Kidney (tissue), 14 donors: Measurements from ENCODE around the gene GNAI1. TPM values are rescaled to one million over a fixed set of nuclear protein-coding genes. Genes with fewer than 3 reads are reported as not detected.
A peak's percentile ranks its signal among the peaks of the same experiment; 100 is the strongest.

ENCODE experiments used
- DNase-seq, 5 donors: peaks; one replicate each; pipeline ENCODE4 v3.0.0-alpha.2; 2013 to 2020
- FAIRE-seq: peaks from 2 replicates; lab custom pipeline; 2012; peaks lifted over from hg19 to GRCh38; lab: Jason Lieb, UNC
- H3K27ac ChIP-seq, 2 donors: one replicate each; pipeline ENCODE4 v1.7.0; 2013; ENCODE audit warnings: low read depth in 2 of 2, low read length in 2 of 2, inconsistent platforms in 1 of 2
- H3K27me3 ChIP-seq: one replicate; pipeline ENCODE4 v1.7.1; 2013; ENCODE audit warnings: low read length, inconsistent platforms; ENCODE audit not compliant: control insufficient read depth, insufficient read depth
- H3K36me3 ChIP-seq, 3 donors: one replicate each; pipeline versions ENCODE4 v1.7.0 to v1.7.1; 2013; ENCODE audit warnings: low read length in 3 of 3, control low read depth in 1 of 3, inconsistent platforms in 1 of 3; ENCODE audit not compliant: insufficient read depth in 3 of 3, control insufficient read depth in 2 of 3
- H3K4me1 ChIP-seq, 3 donors: one replicate each; pipeline versions ENCODE4 v1.7.0 to v1.7.1; 2013; ENCODE audit warnings: low read length in 3 of 3, inconsistent platforms in 1 of 3, low read depth in 1 of 3; ENCODE audit not compliant: control insufficient read depth in 2 of 3, insufficient read depth in 2 of 3
- H3K4me3 ChIP-seq, 3 donors: one replicate each; pipeline versions ENCODE4 v1.7.0 to v1.8.1; 2013; ENCODE audit warnings: low read length in 3 of 3, control low read depth in 1 of 3, inconsistent platforms in 1 of 3
- H3K9ac ChIP-seq, 3 donors: one replicate each; pipeline versions ENCODE4 v1.7.0 to v1.7.1; 2013; ENCODE audit warnings: low read length in 3 of 3, control low read depth in 1 of 3, inconsistent platforms in 1 of 3
- H3K9me3 ChIP-seq, 3 donors: one replicate each; pipeline versions ENCODE4 v1.7.0 to v1.7.1; 2013; ENCODE audit warnings: low read length in 3 of 3, control low read depth in 1 of 3, inconsistent platforms in 1 of 3; ENCODE audit not compliant: control insufficient read depth in 2 of 3, insufficient read depth in 1 of 3
- intact Hi-C: fragments of 100-400 bp; cut with DNase I; formaldehyde crosslinking; loops from one replicate; pipeline ENCODE4 v1.11.1; 2022
- polyA plus RNA-seq: library from polyadenylated mRNA; stranded (reverse); fragments of 350-450 nt; fragmentation: Illumina TruSeq; extraction: RNeasy Lipid Tissue Mini Kit (QIAGEN cat#74804); gene quantifications from one replicate; pipeline ENCODE4 v1.2.3, GENCODE V29; 2014; ENCODE audit warnings: low read depth, low replicate concordance; ENCODE audit not compliant: insufficient read depth
- total RNA-seq: library from RNA; stranded (reverse); fragmentation: NEBNext Ultra II Directional; extraction: Animal tissue kit (Norgen Biotek cat#: 25700); gene quantifications from one replicate; pipeline ENCODE4 v1.2.1, GENCODE V29; 2021
- TF ChIP-seq, protein P1 (sequence below): IDR thresholded peaks from 3 replicates; pipeline ENCODE4 v1.5.1; 2012; ENCODE audit warnings: mild to moderate bottlenecking, moderate library complexity, borderline replicate concordance; ENCODE audit not compliant: insufficient read depth; ENCODE audit errors: extremely low read depth
- donor health status: control.
- donor health status: control.
- donor health status: control.
- donor health status: control.
- donor health status: control.
- donor health status: DM: yes; HTN: yes; CAD: no.
- donor health status: Normal renal cell carcinoma (clear cell type).

GNAI1 gene
- total and polyA plus RNA-seq, 2 donors from 2014 or later = 41.9 to 105 TPM

DNA sequence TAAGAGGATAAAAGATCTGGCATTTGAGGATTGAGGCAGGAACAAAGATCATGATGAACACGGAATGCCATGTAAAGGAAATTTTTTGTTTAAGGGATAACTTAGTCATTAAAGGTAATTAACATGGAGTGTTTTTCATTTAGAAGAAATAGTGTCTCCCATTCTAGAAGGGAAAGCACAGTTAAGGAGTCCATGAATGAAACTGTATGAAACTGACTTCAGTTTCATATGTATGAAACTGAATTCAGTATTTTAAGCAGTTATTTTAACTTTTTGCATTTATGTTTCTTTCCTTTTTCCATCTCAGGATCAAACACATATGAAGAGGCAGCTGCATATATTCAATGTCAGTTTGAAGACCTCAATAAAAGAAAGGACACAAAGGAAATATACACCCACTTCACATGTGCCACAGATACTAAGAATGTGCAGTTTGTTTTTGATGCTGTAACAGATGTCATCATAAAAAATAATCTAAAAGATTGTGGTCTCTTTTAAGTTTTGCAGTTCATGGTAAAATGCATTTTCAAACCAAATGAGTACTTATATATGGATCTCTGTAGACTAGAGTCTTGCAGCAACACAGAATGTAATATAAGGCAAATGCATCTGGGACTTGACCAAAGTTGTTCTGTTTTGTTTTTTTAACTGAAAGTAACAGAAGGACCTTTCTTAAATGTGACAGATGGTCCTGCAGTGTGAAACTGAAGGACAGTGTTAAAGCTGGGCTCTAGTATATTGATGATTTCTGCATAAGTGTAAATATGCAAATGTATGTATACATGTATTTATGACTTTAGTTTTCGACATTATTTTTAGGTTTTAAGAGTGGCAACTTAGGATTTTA is 82.6 kb downstream of the GNAI1 start:
- DNase-seq = peak in 1 of 5 donors; percentile 57
- no peak for FAIRE-seq

GRCh38 chr7:80218723-80219122 is 84.1 kb downstream of the GNAI1 start:
- intact Hi-C loops = no loop called here
- H3K27ac ChIP-seq = no peak overlapping the region
- TF ChIP-seq, protein P1, sequence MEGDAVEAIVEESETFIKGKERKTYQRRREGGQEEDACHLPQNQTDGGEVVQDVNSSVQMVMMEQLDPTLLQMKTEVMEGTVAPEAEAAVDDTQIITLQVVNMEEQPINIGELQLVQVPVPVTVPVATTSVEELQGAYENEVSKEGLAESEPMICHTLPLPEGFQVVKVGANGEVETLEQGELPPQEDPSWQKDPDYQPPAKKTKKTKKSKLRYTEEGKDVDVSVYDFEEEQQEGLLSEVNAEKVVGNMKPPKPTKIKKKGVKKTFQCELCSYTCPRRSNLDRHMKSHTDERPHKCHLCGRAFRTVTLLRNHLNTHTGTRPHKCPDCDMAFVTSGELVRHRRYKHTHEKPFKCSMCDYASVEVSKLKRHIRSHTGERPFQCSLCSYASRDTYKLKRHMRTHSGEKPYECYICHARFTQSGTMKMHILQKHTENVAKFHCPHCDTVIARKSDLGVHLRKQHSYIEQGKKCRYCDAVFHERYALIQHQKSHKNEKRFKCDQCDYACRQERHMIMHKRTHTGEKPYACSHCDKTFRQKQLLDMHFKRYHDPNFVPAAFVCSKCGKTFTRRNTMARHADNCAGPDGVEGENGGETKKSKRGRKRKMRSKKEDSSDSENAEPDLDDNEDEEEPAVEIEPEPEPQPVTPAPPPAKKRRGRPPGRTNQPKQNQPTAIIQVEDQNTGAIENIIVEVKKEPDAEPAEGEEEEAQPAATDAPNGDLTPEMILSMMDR = no peak
- H3K36me3 ChIP-seq = peaks cover 0 to 17% (median 2%) of the 10 kb centered on the region in 3 donors
- no peak for DNase-seq
- H3K4me1 ChIP-seq = no peaks in the 10 kb centered on the region
- H3K9me3 ChIP-seq = no peaks in the 10 kb centered on the region
- no peak overlapping the region for H3K4me3 ChIP-seq
- no peak overlapping the region for H3K9ac ChIP-seq
- FAIRE-seq = peak; percentile 59
- no peaks in the 10 kb centered on the region for H3K27me3 ChIP-seq

More for the DNA sequence above, 82.6 kb downstream of the GNAI1 start:
- H3K9ac ChIP-seq = no peak overlapping the region
- H3K4me1 ChIP-seq = peaks cover 0 to 3% (median 0%) of the 10 kb centered on the region in 3 donors
- no peaks in the 10 kb centered on the region for H3K27me3 ChIP-seq
- H3K4me3 ChIP-seq = no peak overlapping the region
- intact Hi-C loops = no loop called here
- peaks cover 0 to 17% (median 2%) of the 10 kb centered on the region in 3 donors for H3K36me3 ChIP-seq
- TF ChIP-seq, protein P1 = no peak
- no peaks in the 10 kb centered on the region for H3K9me3 ChIP-seq
- no peak overlapping the region for H3K27ac ChIP-seq

- DNase-seq (no peak), FAIRE-seq (no peak)
- Histone ChIP-seq H3K27me3 (no peaks in the 10 kb centered on the region), H3K27ac (no peak overlapping the region), H3K9ac (no peak overlapping the region), H3K4me1 (no peaks in the 10 kb centered on the region), H3K4me3 (no peak overlapping the region), H3K9me3 (no peaks in the 10 kb centered on the region), H3K36me3 (peaks cover 0 to 17% (median 0%) of the 10 kb centered on the region in 3 donors)
- intact Hi-C loops = no loop called here
- TF ChIP-seq, protein P1 = no peak
Observed at GRCh38 chr7:80220022-80220634, 85.5 kb downstream of the GNAI1 start.
